WTC11 (cell line): Measurements from ENCODE around the gene FREM1. TPM values are rescaled to one million over a fixed set of nuclear protein-coding genes. Genes with fewer than 3 reads are reported as not detected.

ENCODE experiments used
- ATAC-seq: fragments of 200-7000 bp; cut with Tn5 transposase; 2 replicates; pipeline ENCODE4 v1.10.0; 2021; ENCODE audit warnings: mild to moderate bottlenecking, moderate library complexity
- CTCF ChIA-PET: fragments of 300-600 bp; sonication (Branson Sonifier 250); formaldehyde crosslinking; loops from one replicate; lab custom pipeline; 2021; ENCODE audit warnings: antibody characterized with exemption; lab: Charles Lee
- POLR2A ChIA-PET: fragments of 350-600 bp; sonication (Branson Sonifier 250); formaldehyde crosslinking; loops from one replicate; lab custom pipeline; 2021; ENCODE audit warnings: antibody characterized with exemption; lab: Charles Lee
- DNase-seq: peaks from one replicate; pipeline ENCODE4 v3.0.0; 2021; ENCODE audit warnings: low spot score
- H3K27ac Mint-ChIP-seq: 2 replicates; pipeline ENCODE4 v1.8.0; 2021; ENCODE audit warnings: mixed read lengths
- H3K27me3 Mint-ChIP-seq: 2 replicates; pipeline ENCODE4 v1.8.0; 2021; ENCODE audit warnings: low read depth, mild to moderate bottlenecking, moderate library complexity, mixed read lengths
- H3K36me3 Mint-ChIP-seq: 2 replicates; pipeline ENCODE4 v1.8.0; 2021; ENCODE audit warnings: mixed read lengths
- H3K4me1 Mint-ChIP-seq: 2 replicates; pipeline ENCODE4 v1.8.0; 2022; ENCODE audit warnings: mixed read lengths
- H3K4me3 Mint-ChIP-seq: 2 replicates; pipeline ENCODE4 v1.8.0; 2021; ENCODE audit warnings: mild to moderate bottlenecking, moderate library complexity, mixed read lengths
- H3K9me3 Mint-ChIP-seq: 2 replicates; pipeline ENCODE4 v1.8.0; 2021; ENCODE audit warnings: mixed read lengths
- ATF2 ChIP-seq: sonication (generic); formaldehyde crosslinking; IDR thresholded peaks from 2 replicates; pipeline ENCODE4 v1.8.1; 2022; ENCODE audit warnings: low read depth, missing genetic modification reagents, borderline replicate concordance
- CREB1 ChIP-seq: sonication (generic); formaldehyde crosslinking; IDR thresholded peaks from 2 replicates; pipeline ENCODE4 v1.8.0; 2023; ENCODE audit warnings: mild to moderate bottlenecking, missing genetic modification reagents
- ESRRA ChIP-seq: sonication (generic); formaldehyde crosslinking; IDR thresholded peaks from 2 replicates; pipeline ENCODE4 v1.8.1; 2022; ENCODE audit warnings: mild to moderate bottlenecking, missing genetic modification reagents, borderline replicate concordance
- FOXJ3 ChIP-seq: sonication (generic); formaldehyde crosslinking; IDR thresholded peaks from 2 replicates; pipeline ENCODE4 v1.9.0; 2021; ENCODE audit warnings: missing genetic modification reagents, mild to moderate bottlenecking, borderline replicate concordance
- JAZF1 ChIP-seq: fragments of 250-450 bp; sonication (Bioruptor Pico); IDR thresholded peaks from 2 replicates; pipeline ENCODE4 v1.9.0; 2021; ENCODE audit warnings: moderate library complexity, mild to moderate bottlenecking, inconsistent platforms
- KAT7 ChIP-seq: sonication (generic); formaldehyde crosslinking; IDR thresholded peaks from 2 replicates; pipeline ENCODE4 v1.8.1; 2023; ENCODE audit warnings: missing genetic modification reagents, mild to moderate bottlenecking, borderline replicate concordance
- NFYB ChIP-seq: sonication (generic); formaldehyde crosslinking; conservative IDR thresholded peaks from 2 replicates; pipeline ENCODE4 v1.8.0; 2022; ENCODE audit warnings: low read depth, missing genetic modification reagents
- SMAD4 ChIP-seq: sonication (generic); formaldehyde crosslinking; IDR thresholded peaks from 2 replicates; pipeline ENCODE4 v1.8.0; 2022; ENCODE audit warnings: mild to moderate bottlenecking, missing genetic modification reagents
- SOX15 ChIP-seq: fragments of 250-450 bp; sonication (Bioruptor Pico); IDR thresholded peaks from 2 replicates; pipeline ENCODE4 v1.9.0; 2021; ENCODE audit warnings: mild to moderate bottlenecking
- TCF7 ChIP-seq: sonication (generic); formaldehyde crosslinking; IDR thresholded peaks from 2 replicates; pipeline ENCODE4 v1.8.0; 2022; ENCODE audit warnings: mild to moderate bottlenecking, low read depth, missing genetic modification reagents, moderate library complexity
- TEAD1 ChIP-seq: sonication (generic); formaldehyde crosslinking; IDR thresholded peaks from 2 replicates; pipeline ENCODE4 v1.8.0; 2022; ENCODE audit warnings: mild to moderate bottlenecking, missing genetic modification reagents
- TEAD4 ChIP-seq: sonication (generic); formaldehyde crosslinking; IDR thresholded peaks from 2 replicates; pipeline ENCODE4 v1.8.0; 2022; ENCODE audit warnings: mild to moderate bottlenecking, missing genetic modification reagents
- ZBTB21 ChIP-seq: sonication (generic); formaldehyde crosslinking; IDR thresholded peaks from 2 replicates; pipeline ENCODE4 v1.8.1; 2023; ENCODE audit warnings: mild to moderate bottlenecking, missing genetic modification reagents, borderline replicate concordance
- ZNF121 ChIP-seq: sonication (generic); formaldehyde crosslinking; IDR thresholded peaks from 2 replicates; pipeline ENCODE4 v1.8.0; 2023; ENCODE audit warnings: missing genetic modification reagents
- ZNF219 ChIP-seq: sonication (generic); formaldehyde crosslinking; IDR thresholded peaks from 2 replicates; pipeline ENCODE4 v1.8.0; 2023; ENCODE audit warnings: missing genetic modification reagents, mild to moderate bottlenecking, borderline replicate concordance
- ZNF317 ChIP-seq: sonication (generic); formaldehyde crosslinking; IDR thresholded peaks from 2 replicates; pipeline ENCODE4 v1.8.1; 2023; ENCODE audit warnings: low read depth, mild to moderate bottlenecking, moderate library complexity, missing genetic modification reagents, borderline replicate concordance
- total RNA-seq: library from RNA; stranded (reverse); gene quantifications from 3 replicates; pipeline ENCODE4 v1.2.3, GENCODE V29; 2021
- TF ChIP-seq, protein P1 (sequence below): fragments of 200-600 bp; IDR thresholded peaks from 2 replicates; pipeline ENCODE4 v1.8.0; 2022; ENCODE audit warnings: antibody characterized with exemption
- TF ChIP-seq, protein P2 (sequence below): sonication (generic); formaldehyde crosslinking; IDR thresholded peaks from 2 replicates; pipeline ENCODE4 v1.8.1; 2022; ENCODE audit warnings: mild to moderate bottlenecking, missing genetic modification reagents, moderate library complexity, borderline replicate concordance
- TF ChIP-seq, protein P3 (sequence below): fragments of 250-450 bp; sonication (Bioruptor Pico); IDR thresholded peaks from 2 replicates; pipeline ENCODE4 v2.1.2; 2022; ENCODE audit warnings: mild to moderate bottlenecking, moderate library complexity
- TF ChIP-seq, protein P4 (sequence below): sonication (generic); formaldehyde crosslinking; IDR thresholded peaks from 2 replicates; pipeline ENCODE4 v1.8.1; 2023; ENCODE audit warnings: mild to moderate bottlenecking, missing genetic modification reagents, borderline replicate concordance
- TF ChIP-seq, protein P5 (sequence below): fragments of 250-450 bp; sonication (Bioruptor Pico); conservative IDR thresholded peaks from 2 replicates; pipeline ENCODE4 v1.9.0; 2021; ENCODE audit warnings: mild to moderate bottlenecking
- TF ChIP-seq, protein P6 (sequence below): sonication (generic); formaldehyde crosslinking; IDR thresholded peaks from 2 replicates; pipeline ENCODE4 v1.8.0; 2022; ENCODE audit warnings: mild to moderate bottlenecking, missing genetic modification reagents

Gene FREM1
- total RNA-seq, 1 experiment from 2014 or later: 2.8 TPM

GRCh38 chr9:14836885-14837284 is 73.3 kb downstream of the FREM1 start (continued):
- TF ChIP-seq, protein P1, sequence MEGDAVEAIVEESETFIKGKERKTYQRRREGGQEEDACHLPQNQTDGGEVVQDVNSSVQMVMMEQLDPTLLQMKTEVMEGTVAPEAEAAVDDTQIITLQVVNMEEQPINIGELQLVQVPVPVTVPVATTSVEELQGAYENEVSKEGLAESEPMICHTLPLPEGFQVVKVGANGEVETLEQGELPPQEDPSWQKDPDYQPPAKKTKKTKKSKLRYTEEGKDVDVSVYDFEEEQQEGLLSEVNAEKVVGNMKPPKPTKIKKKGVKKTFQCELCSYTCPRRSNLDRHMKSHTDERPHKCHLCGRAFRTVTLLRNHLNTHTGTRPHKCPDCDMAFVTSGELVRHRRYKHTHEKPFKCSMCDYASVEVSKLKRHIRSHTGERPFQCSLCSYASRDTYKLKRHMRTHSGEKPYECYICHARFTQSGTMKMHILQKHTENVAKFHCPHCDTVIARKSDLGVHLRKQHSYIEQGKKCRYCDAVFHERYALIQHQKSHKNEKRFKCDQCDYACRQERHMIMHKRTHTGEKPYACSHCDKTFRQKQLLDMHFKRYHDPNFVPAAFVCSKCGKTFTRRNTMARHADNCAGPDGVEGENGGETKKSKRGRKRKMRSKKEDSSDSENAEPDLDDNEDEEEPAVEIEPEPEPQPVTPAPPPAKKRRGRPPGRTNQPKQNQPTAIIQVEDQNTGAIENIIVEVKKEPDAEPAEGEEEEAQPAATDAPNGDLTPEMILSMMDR: no peak
- TF ChIP-seq NFYB (CRISPR knock-in tag) (no peak), JAZF1 (CRISPR knock-in tag) (no peak), ZNF219 (CRISPR knock-in tag) (no peak)
- TF ChIP-seq, protein P2, sequence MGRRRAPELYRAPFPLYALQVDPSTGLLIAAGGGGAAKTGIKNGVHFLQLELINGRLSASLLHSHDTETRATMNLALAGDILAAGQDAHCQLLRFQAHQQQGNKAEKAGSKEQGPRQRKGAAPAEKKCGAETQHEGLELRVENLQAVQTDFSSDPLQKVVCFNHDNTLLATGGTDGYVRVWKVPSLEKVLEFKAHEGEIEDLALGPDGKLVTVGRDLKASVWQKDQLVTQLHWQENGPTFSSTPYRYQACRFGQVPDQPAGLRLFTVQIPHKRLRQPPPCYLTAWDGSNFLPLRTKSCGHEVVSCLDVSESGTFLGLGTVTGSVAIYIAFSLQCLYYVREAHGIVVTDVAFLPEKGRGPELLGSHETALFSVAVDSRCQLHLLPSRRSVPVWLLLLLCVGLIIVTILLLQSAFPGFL (CRISPR knock-in tag): no peak
- TF ChIP-seq, all 79 proteins: peak for 0

- DNase-seq (no peak), ATAC-seq (no peak)
- TF ChIP-seq ZNF121 (no peak), SMAD4 (no peak), KAT7 (no peak), ATF2 (no peak), ZBTB21 (no peak), ZNF317 (CRISPR knock-in tag) (no peak), ESRRA (CRISPR knock-in tag) (no peak), SOX15 (CRISPR knock-in tag) (no peak), TEAD1 (CRISPR knock-in tag) (no peak), FOXJ3 (CRISPR knock-in tag) (no peak)
- TF ChIP-seq, protein P3, sequence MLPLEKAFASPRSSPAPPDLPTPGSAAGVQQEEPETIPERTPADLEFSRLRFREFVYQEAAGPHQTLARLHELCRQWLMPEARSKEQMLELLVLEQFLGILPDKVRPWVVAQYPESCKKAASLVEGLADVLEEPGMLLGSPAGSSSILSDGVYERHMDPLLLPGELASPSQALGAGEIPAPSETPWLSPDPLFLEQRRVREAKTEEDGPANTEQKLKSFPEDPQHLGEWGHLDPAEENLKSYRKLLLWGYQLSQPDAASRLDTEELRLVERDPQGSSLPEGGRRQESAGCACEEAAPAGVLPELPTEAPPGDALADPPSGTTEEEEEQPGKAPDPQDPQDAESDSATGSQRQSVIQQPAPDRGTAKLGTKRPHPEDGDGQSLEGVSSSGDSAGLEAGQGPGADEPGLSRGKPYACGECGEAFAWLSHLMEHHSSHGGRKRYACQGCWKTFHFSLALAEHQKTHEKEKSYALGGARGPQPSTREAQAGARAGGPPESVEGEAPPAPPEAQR (CRISPR knock-in tag): no peak
- Mint-ChIP-seq H3K27ac (no peak overlapping the region), H3K27me3 (no peaks in the 10 kb centered on the region; the same call in 1 of the 2 replicates), H3K9me3 (peaks cover 19% of the 10 kb centered on the region), H3K4me1 (peaks cover 3% of the 10 kb centered on the region), H3K36me3 (peaks cover 7% of the 10 kb centered on the region; the same call in 1 of the 2 replicates), H3K4me3 (no peak overlapping the region)
- ChIA-PET CTCF (no interaction called here), POLR2A (no interaction called here)
Observed at GRCh38 chr9:14831661-14832060, 78.6 kb downstream of the FREM1 start.

DNA sequence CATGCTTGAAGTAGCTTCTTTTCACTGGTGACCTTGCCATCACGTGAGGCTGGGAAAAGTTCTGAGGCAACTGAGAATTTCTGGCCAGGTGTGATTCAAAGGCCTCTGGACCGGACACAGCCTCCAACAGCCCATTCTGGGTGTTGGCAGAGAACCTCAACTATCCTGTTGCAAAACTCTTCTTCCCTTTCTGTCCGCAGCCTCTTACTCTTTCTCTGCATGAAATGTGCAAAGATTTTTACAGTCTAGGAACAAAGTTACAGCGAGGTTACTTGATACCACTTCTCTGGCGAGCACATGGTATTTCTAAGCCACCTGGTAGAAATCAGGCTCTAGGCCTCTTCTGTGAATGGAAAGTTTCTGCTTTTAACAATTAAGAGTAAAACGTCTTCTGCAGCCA is 79.2 kb downstream of the FREM1 start:
- H3K36me3 Mint-ChIP-seq: peaks cover 7% of the 10 kb centered on the region; the same call in 1 of the 2 replicates
- TF ChIP-seq TEAD1 (CRISPR knock-in tag) (no peak), CREB1 (CRISPR knock-in tag) (no peak), TCF7 (CRISPR knock-in tag) (no peak), KAT7 (no peak), TEAD4 (no peak)
- TF ChIP-seq, protein P4, sequence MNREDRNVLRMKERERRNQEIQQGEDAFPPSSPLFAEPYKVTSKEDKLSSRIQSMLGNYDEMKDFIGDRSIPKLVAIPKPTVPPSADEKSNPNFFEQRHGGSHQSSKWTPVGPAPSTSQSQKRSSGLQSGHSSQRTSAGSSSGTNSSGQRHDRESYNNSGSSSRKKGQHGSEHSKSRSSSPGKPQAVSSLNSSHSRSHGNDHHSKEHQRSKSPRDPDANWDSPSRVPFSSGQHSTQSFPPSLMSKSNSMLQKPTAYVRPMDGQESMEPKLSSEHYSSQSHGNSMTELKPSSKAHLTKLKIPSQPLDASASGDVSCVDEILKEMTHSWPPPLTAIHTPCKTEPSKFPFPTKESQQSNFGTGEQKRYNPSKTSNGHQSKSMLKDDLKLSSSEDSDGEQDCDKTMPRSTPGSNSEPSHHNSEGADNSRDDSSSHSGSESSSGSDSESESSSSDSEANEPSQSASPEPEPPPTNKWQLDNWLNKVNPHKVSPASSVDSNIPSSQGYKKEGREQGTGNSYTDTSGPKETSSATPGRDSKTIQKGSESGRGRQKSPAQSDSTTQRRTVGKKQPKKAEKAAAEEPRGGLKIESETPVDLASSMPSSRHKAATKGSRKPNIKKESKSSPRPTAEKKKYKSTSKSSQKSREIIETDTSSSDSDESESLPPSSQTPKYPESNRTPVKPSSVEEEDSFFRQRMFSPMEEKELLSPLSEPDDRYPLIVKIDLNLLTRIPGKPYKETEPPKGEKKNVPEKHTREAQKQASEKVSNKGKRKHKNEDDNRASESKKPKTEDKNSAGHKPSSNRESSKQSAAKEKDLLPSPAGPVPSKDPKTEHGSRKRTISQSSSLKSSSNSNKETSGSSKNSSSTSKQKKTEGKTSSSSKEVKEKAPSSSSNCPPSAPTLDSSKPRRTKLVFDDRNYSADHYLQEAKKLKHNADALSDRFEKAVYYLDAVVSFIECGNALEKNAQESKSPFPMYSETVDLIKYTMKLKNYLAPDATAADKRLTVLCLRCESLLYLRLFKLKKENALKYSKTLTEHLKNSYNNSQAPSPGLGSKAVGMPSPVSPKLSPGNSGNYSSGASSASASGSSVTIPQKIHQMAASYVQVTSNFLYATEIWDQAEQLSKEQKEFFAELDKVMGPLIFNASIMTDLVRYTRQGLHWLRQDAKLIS (CRISPR knock-in tag): no peak
- TF ChIP-seq, protein P5, sequence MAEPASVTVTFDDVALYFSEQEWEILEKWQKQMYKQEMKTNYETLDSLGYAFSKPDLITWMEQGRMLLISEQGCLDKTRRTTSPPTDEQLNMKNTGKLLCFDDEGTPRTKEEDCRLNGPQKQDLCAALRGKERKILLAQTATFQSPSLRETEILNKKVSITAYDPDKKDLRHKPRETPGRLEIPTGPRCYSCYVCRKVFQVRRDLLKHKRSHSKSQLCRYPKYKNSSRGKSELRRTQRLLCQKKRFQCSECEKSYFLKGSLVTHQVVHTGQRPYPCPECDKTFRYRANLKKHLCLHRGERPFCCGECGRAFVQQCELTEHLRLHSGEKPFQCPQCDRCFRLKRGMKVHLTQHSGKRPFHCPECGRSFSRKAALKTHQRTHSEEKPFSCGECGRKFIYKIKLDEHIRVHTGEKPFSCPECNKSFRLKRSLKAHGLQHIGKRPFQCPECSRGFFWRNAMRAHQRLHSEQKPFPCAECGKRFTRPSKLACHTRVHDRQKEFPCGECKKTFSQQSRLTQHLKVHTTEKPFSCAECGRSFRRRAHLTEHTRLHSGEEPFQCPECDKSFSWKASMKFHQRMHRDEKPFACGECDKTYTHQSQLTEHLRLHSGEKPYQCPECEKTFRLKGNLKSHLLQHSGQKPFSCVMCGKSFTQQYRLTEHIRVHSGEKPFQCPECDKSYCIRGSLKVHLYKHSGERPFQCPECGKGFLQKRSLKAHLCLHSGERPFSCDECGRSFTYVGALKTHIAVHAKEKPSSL (CRISPR knock-in tag): no peak
- TF ChIP-seq, protein P6, sequence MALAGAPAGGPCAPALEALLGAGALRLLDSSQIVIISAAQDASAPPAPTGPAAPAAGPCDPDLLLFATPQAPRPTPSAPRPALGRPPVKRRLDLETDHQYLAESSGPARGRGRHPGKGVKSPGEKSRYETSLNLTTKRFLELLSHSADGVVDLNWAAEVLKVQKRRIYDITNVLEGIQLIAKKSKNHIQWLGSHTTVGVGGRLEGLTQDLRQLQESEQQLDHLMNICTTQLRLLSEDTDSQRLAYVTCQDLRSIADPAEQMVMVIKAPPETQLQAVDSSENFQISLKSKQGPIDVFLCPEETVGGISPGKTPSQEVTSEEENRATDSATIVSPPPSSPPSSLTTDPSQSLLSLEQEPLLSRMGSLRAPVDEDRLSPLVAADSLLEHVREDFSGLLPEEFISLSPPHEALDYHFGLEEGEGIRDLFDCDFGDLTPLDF (CRISPR knock-in tag): no peak

More for the DNA sequence above, 79.2 kb downstream of the FREM1 start:
- DNase-seq: no peak
- Mint-ChIP-seq H3K4me1 (no peaks in the 10 kb centered on the region), H3K4me3 (no peak overlapping the region), H3K27me3 (no peaks in the 10 kb centered on the region; the same call in 1 of the 2 replicates), H3K27ac (no peak overlapping the region), H3K9me3 (peaks cover 19% of the 10 kb centered on the region)
- ATAC-seq: no peak
- POLR2A ChIA-PET: no interaction called here
- CTCF ChIA-PET: no interaction called here
